Upper lobe of left lung (tissue), 4 donors: ENCODE measurements around the gene UST.

Experiments used
- POLR2A ChIP-seq, 4 donors: fragments of 450-650 bp; IDR thresholded peaks; one replicate each; pipeline ENCODE4 v1.5.1; 2016 to 2017; ENCODE audit warnings: antibody characterized with exemption in 4 of 4, mild to moderate bottlenecking in 2 of 4
- TF ChIP-seq, protein P1 (sequence below), 6 experiments: fragments of 450-650 bp in 4 of 6; fragments of 200-600 bp in 2 of 6; sonication (generic) in 2 of 6; IDR thresholded peaks; one replicate each; pipeline ENCODE4 v1.5.1; 2016 to 2019; ENCODE audit warnings: antibody characterized with exemption in 6 of 6

DNA sequence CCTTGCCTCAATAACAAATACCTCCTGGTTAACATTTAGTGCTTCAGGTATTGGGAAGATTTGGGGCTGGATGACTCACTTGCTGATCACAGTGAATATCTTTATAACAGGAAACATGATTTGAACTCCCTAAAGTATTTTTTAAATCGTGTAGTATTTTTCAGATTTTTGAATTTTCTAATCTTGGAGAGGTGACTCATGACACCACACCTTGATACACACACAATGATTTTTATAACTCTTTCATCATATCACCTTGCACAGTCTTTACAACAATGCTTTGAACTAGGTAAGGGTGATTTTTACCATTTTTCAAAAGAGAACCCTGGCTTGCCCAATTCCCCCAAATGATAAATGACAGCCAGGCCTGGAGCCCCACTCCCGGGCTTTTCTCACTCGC lies 273.5 kb downstream of the UST start:
- TF ChIP-seq, protein P1, sequence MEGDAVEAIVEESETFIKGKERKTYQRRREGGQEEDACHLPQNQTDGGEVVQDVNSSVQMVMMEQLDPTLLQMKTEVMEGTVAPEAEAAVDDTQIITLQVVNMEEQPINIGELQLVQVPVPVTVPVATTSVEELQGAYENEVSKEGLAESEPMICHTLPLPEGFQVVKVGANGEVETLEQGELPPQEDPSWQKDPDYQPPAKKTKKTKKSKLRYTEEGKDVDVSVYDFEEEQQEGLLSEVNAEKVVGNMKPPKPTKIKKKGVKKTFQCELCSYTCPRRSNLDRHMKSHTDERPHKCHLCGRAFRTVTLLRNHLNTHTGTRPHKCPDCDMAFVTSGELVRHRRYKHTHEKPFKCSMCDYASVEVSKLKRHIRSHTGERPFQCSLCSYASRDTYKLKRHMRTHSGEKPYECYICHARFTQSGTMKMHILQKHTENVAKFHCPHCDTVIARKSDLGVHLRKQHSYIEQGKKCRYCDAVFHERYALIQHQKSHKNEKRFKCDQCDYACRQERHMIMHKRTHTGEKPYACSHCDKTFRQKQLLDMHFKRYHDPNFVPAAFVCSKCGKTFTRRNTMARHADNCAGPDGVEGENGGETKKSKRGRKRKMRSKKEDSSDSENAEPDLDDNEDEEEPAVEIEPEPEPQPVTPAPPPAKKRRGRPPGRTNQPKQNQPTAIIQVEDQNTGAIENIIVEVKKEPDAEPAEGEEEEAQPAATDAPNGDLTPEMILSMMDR (IDR thresholded peaks at IDR 0.05), result no peak
- no peak for TF ChIP-seq POLR2A (IDR thresholded peaks at IDR 0.05)
